Stimulated activated CD4-positive, alpha-beta T cell treated with anti-CD3 and anti-CD28 coated beads, Interleukin-12 subunit alpha, Interleukin-12 subunit beta, amount 100 ng/mL, for 4 hours (primary cell): Measurements from ENCODE around the gene OR1J2.

ENCODE experiments used
- DNase-seq: peaks from one replicate; pipeline ENCODE4 v3.0.0-alpha.2; 2020

The OR1J2 gene

GRCh38 chr9:122552812-122553211, 42.2 kb downstream of the OR1J2 start, which contains the start of gene OR1N2:
Gene OR1N2, plus strand, starts transcription at chr9:122553112. Its CDS starts 100 bp downstream, at chr9:122553212.
- DNase-seq, result no peak
